D721Med (cell line): ENCODE measurements around the gene ZDHHC8.

Source experiments
- DNase-seq: peaks from one replicate; pipeline ENCODE4 v3.0.0; 2011; ENCODE audit warnings: low spot score; ENCODE audit not compliant: insufficient read length
- FAIRE-seq: peaks from 2 replicates; lab custom pipeline; 2011; peaks lifted over from hg19 to GRCh38; lab: Jason Lieb, UNC
- TF ChIP-seq, protein P1 (sequence below): IDR thresholded peaks from 2 replicates; pipeline ENCODE4 v1.5.1; 2012; ENCODE audit warnings: mild to moderate bottlenecking, control low read depth; ENCODE audit not compliant: insufficient read depth; ENCODE audit errors: missing control alignments

ZDHHC8 gene

DNA sequence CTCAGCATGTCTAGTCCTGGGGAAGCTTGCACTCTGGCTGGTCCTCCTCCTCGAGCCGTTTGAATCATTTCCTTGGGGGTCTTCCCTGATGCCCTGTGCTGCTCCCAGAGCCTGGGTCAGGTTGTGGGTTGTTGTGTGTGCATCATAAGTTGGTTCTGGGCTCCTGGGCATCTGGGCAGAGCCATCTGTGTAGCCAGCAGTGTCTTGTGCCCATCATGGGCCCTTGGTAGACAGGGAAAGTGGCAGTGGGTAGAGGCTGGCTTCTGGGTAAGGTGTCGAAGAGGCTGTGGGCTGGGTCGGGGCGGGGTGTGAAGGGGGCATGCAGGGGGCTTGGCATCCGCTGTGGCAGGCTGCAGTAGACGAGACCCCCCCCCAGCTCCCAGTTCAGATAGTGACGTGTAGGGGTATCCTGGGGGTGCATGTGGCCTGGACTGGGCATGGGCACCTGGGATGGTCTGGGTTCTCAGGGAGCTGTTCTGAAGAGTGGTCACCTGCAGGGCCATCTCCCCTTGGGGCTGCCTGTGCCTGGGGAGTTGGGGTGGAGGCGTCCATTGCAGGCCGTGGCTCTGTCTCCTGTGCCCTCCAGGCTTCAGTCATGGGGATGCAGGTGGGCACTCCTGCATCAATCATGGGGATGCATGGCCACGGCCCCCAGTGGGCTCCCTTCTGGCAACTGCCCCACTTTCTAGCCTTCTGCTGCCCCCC lies 7.4 kb upstream of the ZDHHC8 start:
- no peak for DNase-seq
- TF ChIP-seq, protein P1, sequence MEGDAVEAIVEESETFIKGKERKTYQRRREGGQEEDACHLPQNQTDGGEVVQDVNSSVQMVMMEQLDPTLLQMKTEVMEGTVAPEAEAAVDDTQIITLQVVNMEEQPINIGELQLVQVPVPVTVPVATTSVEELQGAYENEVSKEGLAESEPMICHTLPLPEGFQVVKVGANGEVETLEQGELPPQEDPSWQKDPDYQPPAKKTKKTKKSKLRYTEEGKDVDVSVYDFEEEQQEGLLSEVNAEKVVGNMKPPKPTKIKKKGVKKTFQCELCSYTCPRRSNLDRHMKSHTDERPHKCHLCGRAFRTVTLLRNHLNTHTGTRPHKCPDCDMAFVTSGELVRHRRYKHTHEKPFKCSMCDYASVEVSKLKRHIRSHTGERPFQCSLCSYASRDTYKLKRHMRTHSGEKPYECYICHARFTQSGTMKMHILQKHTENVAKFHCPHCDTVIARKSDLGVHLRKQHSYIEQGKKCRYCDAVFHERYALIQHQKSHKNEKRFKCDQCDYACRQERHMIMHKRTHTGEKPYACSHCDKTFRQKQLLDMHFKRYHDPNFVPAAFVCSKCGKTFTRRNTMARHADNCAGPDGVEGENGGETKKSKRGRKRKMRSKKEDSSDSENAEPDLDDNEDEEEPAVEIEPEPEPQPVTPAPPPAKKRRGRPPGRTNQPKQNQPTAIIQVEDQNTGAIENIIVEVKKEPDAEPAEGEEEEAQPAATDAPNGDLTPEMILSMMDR: no peak
- no peak for FAIRE-seq

DNA sequence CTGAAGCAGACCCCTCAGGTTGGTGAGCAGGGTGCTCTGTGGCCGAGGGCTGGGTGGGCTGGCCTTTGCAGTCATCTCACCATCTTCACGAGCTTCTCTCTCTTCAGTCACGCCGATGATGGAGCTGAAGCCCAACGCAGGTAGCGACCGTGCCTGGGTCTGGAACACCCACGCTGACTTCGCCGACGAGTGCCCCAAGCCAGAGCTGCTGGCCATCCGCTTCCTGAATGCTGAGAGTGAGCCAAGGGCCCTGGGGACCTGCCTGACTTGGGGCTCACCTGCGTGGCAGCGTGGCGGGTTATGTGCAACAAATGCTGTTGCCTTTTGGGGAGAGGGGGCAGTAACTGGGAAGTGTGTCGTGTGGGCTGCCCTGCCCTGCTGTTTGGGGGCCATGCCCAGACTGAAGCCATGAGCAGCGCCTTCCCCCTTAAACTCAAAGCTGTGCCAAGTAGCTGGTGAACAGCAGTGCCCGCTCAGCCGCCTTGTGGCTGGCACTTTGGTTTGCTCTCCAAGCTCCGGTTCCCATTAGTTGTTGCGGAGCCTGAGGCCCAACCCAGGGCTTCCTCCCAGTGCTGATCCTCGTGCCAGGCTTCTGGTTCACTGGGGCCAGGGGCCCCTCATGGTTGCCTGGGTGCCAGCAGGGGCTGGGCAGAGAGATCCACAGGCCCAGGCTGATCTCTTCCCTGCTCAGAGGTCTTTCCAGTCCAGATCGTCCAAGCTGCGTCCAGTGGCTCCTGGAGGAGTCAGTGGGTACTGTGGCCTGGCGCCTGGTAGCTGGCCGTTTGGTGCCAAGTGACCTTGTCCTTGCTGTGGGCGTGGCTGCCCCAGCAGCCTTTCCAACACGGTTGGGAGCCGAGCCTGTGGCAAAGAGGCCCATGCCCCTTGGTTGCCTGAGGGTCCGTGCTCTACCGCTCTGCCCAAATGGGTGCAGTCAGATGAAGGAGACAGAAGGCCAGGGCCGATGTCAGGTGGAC lies 6.1 kb upstream of the ZDHHC8 start:
- TF ChIP-seq, protein P1: no peak
- no peak for DNase-seq
- FAIRE-seq: no peak

DNA sequence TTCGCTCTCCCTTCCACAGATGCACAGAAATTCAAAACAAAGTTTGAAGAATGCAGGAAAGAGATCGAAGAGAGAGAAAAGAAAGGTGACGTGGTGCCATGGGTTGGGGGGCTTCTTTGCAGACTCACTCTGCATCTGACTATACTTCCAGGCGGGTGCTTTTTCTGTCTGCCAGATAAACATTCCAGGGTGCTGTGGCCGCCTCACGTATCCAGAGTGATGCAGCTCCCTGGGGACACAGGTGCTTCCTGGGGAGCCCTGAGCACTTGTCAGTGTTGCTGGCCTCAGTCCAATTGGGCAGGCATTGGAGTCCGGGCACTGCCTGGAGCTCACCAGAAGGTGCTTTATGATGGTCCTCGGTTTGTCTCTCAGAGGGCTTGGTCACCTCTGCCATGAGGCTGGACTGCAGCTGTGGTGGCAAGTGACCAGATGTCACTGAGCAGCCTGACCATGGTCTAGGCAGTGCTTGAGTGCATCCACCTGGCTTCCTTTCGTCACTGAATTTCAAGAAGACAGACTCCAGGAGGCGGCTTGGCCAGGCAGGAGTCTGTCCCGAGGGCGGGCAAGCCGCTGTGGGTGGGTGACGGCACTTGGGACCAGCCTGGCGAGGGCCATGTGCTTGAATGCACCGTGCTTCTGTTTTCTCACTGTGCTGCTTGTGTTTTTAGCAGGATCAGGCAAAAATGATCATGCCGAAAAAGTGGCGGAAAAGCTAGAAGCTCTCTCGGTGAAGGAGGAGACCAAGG lies 5.1 kb upstream of the ZDHHC8 start:
- DNase-seq (no peak), FAIRE-seq (no peak)
- TF ChIP-seq, protein P1: no peak

DNA sequence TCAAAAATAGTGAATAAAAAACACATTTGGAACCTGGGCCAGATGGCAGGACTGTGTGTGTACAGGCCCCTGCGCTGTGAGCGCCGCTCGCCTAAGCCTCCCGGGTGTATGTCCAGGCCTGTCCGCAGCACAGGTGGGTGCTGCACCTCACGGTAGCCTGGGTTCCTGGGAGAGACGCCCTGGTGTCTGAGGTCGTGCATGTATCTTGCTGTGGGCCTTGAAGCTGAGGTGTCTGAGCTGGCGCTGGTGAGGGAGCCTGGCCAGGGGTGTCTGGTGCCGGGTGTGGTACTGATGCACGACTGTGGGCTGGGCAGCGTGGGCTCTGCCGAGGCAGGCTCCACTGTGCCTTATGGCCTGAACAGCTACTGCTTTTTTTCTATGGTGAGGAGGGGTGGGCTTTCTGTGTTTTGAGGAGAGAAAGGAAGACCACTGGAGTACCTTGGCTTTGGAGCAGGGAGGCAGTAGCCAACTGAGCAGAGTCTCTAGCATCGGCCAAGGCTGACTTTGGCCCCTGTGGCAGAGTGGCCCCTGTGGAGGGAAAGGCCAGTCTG lies 4.2 kb upstream of the ZDHHC8 start:
- DNase-seq: no peak
- no peak for FAIRE-seq
- TF ChIP-seq, protein P1: no peak

DNA sequence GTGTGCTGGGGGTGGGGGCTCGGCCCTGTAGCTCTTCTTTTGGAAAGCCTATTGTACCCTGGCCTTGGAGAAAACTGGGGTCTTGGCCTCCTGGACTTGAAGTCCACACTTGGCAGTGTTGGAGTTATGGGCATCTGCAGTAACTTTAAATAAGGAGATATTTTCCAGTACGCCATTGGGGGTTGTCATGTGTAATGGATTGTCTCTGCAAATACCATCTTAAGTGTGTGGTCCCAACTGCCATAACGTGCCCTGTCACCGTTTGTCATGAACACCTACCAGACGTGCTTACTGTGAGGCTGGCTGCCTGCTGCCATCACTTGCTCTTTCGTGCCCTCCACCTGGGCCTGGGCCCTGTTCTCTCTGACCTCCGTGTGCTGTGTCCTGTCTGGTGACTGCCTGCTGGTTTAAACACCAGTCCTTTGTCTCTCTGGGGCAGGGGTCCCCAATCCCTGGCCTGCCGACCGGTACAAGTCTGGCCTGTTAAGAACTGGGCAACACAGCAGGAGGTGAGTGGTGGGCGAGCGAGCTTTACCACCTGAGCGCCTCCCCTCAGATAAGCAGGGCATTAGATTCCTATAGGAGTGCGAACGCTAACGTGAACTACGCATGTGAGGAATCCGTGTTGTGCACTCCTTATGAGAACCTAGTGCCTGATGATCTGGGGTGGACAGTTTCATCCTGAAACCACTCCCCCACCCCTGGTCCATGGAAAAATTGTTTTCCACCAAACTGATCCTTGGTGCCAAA lies 3.6 kb upstream of the ZDHHC8 start:
- DNase-seq: no peak
- no peak for FAIRE-seq
- TF ChIP-seq, protein P1: no peak

DNA sequence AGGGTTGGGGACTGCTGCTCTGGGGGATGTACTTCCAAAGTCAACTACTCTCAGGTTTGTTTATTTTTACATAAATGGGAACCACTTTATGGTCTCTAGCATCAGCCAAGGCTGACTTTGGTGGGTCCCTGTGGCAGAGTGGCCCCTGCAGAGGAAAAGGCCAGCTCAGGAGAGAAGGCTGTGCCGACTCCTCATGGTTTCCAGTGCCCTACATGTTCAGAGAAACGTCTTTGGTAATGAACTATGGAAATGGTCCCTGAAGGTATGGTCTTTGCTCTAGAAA lies 3.0 kb upstream of the ZDHHC8 start:
- TF ChIP-seq, protein P1: no peak
- FAIRE-seq: no peak

More for the DNA sequence above, 3.0 kb upstream of the ZDHHC8 start:
- no peak for DNase-seq
